GM18517 (cell line): ENCODE results near the gene MAST4.
"Not testable (repeated sequence)": the region's sequence is repeated elsewhere in the genome, so short reads cannot be mapped to it uniquely, and the experiment has no call there.

Experiments
- ATAC-seq: cut with Tn5 transposase; IDR thresholded peaks from one replicate; pipeline ENCODE4 v1.9.1; 2021; ENCODE audit warnings: mild to moderate bottlenecking, moderate library complexity; ENCODE audit not compliant: unreplicated experiment

MAST4 gene

GRCh38 chr5:66805514-66806430, 209.6 kb downstream of the MAST4 start:
- no peak for ATAC-seq

- ATAC-seq: no peak
Observed at GRCh38 chr5:66807743-66808142, 211.6 kb downstream of the MAST4 start.

- ATAC-seq: no peak
Observed at GRCh38 chr5:66808663-66809062, 212.5 kb downstream of the MAST4 start.

- ATAC-seq: no peak
Observed at GRCh38 chr5:66810151-66810550, 214.0 kb downstream of the MAST4 start.

GRCh38 chr5:66810848-66811261, 214.7 kb downstream of the MAST4 start:
- ATAC-seq: no peak

GRCh38 chr5:66812291-66812690, 216.1 kb downstream of the MAST4 start:
- ATAC-seq: no peak

GRCh38 chr5:66813306-66813705, 217.1 kb downstream of the MAST4 start:
- ATAC-seq: no peak

- no peak for ATAC-seq
Observed at GRCh38 chr5:66814146-66814991, 218.2 kb downstream of the MAST4 start.

GRCh38 chr5:66818304-66818934, 222.2 kb downstream of the MAST4 start:
- ATAC-seq: no peak

GRCh38 chr5:66818935-66819328, 222.7 kb downstream of the MAST4 start:
- ATAC-seq: no peak

GRCh38 chr5:66820630-66821207, 224.5 kb downstream of the MAST4 start:
- no peak for ATAC-seq

GRCh38 chr5:66821688-66822429, 225.7 kb downstream of the MAST4 start:
- ATAC-seq: no peak

GRCh38 chr5:66822906-66823305, 226.7 kb downstream of the MAST4 start:
- ATAC-seq: not testable (repeated sequence)

GRCh38 chr5:66824476-66824875, 228.3 kb downstream of the MAST4 start:
- ATAC-seq: no peak

- ATAC-seq: no peak
Observed at GRCh38 chr5:66826263-66826662, 230.1 kb downstream of the MAST4 start.

GRCh38 chr5:66826696-66827095, 230.5 kb downstream of the MAST4 start:
- ATAC-seq: no peak

- no peak for ATAC-seq
Observed at GRCh38 chr5:66828046-66828547, 231.9 kb downstream of the MAST4 start.

GRCh38 chr5:66828548-66829357, 232.6 kb downstream of the MAST4 start:
- peak; percentile 53 for ATAC-seq

- ATAC-seq: no peak
Observed at GRCh38 chr5:66829358-66829674, 233.1 kb downstream of the MAST4 start.
